Coronary artery (tissue), 2 donors: Measurements from ENCODE around the gene POMT1.

Experiments
- DNase-seq: peaks from one replicate; pipeline ENCODE4 v3.0.0-alpha.2; 2017; ENCODE audit warnings: low spot score
- H3K27ac ChIP-seq, 2 donors: fragments of 200-600 bp; sonication (generic); one replicate each; pipeline ENCODE4 v1.5.1; 2016 to 2019
- H3K4me3 ChIP-seq: fragments of 200-600 bp; sonication (generic); 2 replicates; pipeline ENCODE4 v1.5.1; 2016; ENCODE audit warnings: mild to moderate bottlenecking, moderate library complexity
- TF ChIP-seq, protein P1 (sequence below): fragments of 200-600 bp; sonication (generic); IDR thresholded peaks from one replicate; pipeline ENCODE4 v1.5.1; 2019; ENCODE audit warnings: antibody characterized with exemption

Gene POMT1

DNA sequence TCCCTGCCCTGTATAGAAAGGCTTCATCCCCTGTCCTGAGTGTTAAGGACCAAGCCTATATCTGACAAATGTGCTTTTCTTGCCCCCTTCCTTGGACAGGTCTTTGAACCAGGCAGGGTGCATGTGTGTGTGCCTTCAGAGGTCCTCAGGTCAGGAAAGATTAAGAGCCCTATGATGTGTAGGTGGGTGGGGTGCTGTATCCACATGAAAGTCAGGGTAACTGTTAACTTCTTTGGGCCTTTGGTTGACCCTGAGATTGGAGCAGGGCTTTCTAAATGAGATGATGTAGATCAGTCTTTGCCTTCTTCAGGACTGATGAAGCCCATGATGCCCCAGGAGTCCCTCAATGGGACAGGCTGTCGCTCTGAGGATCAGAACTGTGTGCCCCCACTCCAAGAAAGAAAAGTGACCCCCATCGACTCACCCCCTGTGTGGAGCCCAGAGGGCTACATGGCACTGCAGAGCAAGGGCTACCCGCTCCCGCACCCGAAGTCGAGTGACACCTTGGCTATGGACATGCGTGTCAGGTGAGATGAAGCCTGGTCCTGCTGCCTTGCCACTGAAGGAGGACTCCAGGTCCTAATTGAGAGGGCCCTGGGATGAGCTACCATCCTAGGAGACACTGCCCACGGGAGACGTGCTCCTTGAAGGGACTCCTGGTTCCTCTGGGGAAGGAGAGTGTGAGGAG lies 29.4 kb upstream of the POMT1 start:
- TF ChIP-seq, protein P1, sequence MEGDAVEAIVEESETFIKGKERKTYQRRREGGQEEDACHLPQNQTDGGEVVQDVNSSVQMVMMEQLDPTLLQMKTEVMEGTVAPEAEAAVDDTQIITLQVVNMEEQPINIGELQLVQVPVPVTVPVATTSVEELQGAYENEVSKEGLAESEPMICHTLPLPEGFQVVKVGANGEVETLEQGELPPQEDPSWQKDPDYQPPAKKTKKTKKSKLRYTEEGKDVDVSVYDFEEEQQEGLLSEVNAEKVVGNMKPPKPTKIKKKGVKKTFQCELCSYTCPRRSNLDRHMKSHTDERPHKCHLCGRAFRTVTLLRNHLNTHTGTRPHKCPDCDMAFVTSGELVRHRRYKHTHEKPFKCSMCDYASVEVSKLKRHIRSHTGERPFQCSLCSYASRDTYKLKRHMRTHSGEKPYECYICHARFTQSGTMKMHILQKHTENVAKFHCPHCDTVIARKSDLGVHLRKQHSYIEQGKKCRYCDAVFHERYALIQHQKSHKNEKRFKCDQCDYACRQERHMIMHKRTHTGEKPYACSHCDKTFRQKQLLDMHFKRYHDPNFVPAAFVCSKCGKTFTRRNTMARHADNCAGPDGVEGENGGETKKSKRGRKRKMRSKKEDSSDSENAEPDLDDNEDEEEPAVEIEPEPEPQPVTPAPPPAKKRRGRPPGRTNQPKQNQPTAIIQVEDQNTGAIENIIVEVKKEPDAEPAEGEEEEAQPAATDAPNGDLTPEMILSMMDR = no peak
- no peak overlapping the region for H3K27ac ChIP-seq
- peak; percentile 60 for DNase-seq

DNA sequence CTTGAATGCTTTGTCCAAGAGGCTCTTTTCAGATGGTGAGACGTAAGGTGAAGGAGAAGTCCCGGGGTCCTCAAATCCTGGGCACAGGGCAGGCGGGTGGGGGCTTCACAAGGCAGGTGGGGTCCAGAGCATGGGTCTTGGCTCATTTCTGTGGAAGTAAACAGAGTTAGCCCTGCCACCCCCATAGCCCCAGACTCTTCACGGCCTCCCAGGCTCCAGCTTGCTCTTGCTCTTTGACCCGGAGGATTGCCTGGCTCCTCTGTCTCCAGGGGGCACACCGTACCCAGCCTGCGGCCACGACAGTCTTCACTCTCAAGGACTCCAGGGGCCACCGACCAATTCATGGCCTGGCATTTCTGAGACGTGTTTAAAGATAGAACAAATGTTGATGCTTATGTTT lies 28.8 kb upstream of the POMT1 start:
- H3K27ac ChIP-seq = no peak overlapping the region
- TF ChIP-seq, protein P1 = no peak
- H3K4me3 ChIP-seq = no peak overlapping the region
- peak; percentile 71 for DNase-seq

More for the DNA sequence above, 29.4 kb upstream of the POMT1 start:
- no peak overlapping the region for H3K4me3 ChIP-seq

DNA sequence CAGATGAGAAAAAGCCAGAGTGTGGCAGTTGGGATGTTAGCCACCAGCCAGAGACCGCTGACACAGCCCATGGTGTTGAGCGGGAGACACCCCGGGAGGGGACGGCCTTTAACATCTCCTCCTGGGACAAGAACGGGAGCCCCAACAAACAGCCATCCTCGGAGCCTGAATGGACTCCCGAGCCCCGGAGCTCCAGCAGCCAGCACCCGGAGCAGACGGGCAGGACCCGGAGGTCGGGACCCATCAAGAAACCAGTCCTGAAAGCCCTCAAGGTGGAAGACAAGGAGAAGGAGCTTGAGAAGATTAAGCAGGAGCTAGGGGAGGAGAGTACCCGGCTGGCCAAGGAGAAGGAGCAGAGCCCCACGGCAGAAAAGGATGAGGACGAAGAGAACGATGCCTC lies 28.0 kb upstream of the POMT1 start:
- peak; percentile 65 for DNase-seq
- TF ChIP-seq, protein P1 = no peak
- H3K27ac ChIP-seq = no peak overlapping the region
- no peak overlapping the region for H3K4me3 ChIP-seq

DNA sequence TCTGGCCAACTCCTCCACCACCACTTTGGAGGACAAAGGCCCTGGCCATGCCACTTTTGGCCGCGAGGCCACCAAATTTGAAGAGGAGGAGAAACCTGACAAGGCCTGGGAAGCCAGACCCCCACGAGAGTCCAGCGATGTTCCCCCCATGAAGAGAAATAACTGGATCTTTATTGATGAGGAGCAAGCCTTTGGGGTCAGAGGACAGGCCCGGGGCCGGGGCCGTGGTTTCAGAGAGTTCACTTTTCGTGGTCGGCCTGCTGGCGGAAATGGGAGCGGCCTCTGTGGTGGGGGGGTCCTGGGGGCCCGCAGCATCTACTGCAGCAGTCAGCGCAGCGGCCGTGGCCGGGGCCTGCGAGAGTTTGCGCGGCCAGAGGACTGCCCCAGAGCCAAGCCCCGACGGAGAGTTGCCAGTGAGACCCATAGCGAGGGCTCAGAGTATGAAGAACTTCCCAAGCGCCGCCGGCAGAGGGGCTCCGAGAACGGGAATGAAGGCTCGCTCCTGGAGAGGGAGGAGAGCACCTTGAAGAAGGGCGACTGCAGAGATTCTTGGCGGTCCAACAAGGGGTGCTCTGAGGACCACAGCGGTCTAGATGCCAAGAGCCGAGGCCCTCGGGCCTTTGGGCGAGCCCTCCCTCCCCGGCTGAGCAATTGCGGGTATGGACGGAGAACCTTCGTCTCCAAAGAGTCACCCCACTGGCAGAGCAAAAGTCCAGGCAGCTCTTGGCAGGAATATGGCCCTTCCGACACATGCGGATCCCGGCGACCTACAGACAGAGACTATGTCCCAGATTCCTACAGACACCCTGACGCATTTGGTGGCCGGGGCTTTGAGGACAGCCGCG lies 27.4 kb upstream of the POMT1 start:
- TF ChIP-seq, protein P1 = no peak
- H3K27ac ChIP-seq = no peak overlapping the region
- peak; percentile 69 for DNase-seq
- no peak overlapping the region for H3K4me3 ChIP-seq

DNA sequence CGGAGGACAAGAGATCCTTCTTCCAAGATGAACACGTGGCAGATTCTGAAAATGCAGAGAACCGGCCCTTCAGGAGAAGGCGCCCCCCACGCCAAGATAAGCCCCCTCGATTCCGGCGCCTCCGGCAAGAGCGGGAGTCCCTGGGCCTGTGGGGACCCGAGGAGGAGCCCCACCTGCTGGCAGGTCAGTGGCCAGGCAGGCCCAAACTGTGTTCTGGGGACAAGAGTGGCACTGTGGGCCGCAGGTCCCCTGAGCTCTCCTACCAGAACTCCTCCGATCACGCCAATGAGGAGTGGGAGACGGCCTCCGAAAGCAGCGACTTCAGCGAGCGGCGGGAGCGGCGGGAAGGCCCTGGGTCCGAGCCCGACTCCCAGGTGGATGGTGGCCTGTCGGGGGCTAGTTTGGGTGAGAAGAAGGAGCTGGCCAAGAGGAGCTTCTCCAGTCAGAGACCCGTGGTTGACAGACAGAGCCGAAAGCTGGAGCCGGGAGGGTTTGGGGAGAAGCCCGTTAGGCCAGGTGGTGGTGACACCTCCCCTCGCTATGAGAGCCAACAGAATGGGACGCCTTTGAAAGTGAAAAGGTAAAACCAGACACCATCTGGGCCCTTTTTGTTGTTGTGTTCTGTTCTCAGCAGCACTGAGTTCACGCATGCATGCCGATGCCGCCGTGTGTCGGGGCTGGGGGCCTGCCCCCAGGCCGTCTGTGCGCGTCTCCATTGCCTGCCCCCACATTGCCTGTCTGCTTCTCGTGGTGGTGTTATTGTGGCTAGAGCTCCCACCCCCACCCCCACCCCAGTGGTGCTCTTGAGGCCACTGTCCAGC lies 26.6 kb upstream of the POMT1 start:
- TF ChIP-seq, protein P1 = no peak
- Histone ChIP-seq H3K27ac (no peak overlapping the region), H3K4me3 (no peak overlapping the region)
- peak; percentile 56 for DNase-seq

DNA sequence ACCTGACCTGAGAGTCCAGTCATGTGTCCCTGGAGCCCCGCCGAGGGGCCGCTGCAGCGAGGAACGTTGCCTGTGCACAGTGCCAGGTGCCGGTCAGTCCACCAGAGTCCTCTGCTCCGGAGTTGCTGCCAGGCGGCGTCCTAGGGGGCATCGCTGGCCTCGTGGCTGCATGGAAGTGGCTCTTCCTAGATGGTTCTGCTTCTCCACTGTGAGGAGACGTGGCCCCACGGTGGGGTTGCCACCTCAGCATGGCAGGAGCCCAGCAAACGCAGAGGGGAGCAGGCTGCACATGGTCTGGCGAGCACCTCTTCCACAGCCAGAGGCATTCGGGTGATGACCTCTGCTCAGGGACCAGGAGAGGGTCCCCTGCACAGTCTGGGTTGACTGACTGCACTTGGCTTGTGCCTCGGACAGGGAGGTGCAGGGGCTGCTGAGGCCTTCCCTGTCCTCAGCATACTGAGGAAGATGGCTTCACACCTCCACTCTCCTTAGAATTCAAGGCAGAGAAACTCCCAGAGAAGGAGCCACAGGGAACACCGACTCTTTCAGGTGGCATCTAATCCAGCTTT lies 25.9 kb upstream of the POMT1 start:
- TF ChIP-seq, protein P1 = no peak
- Histone ChIP-seq H3K4me3 (no peak overlapping the region), H3K27ac (no peak overlapping the region)
- DNase-seq = no peak
